H9 (cell line): ENCODE results near the gene MAP3K7. TPM values are rescaled to one million over a fixed set of nuclear protein-coding genes. Genes with fewer than 3 reads are reported as not detected.

ENCODE experiments used
- DNase-seq: peaks from one replicate; pipeline ENCODE4 v3.0.0-alpha.2; 2017
- H2AFZ ChIP-seq: one replicate; pipeline ENCODE4 v1.6.1; 2013; ENCODE audit warnings: mild to moderate bottlenecking, low read length, control low read depth, moderate library complexity
- H2AK5ac ChIP-seq: 2 replicates; pipeline ENCODE4 v1.6.1; 2013; ENCODE audit warnings: low read length, control low read depth, mixed read lengths; ENCODE audit not compliant: insufficient read length
- H2BK120ac ChIP-seq: one replicate; pipeline ENCODE4 v1.6.1; 2013; ENCODE audit warnings: low read depth, mild to moderate bottlenecking, low read length, control low read depth, inconsistent platforms; ENCODE audit not compliant: poor library complexity, severe bottlenecking
- H2BK12ac ChIP-seq: 2 replicates; pipeline ENCODE4 v1.6.1; 2013; ENCODE audit warnings: low read length, control low read depth, mixed read lengths, low read depth; ENCODE audit not compliant: insufficient read length
- H2BK15ac ChIP-seq: 2 replicates; pipeline ENCODE4 v1.6.1; 2013; ENCODE audit warnings: low read depth, low read length, control low read depth
- H2BK20ac ChIP-seq: one replicate; pipeline ENCODE4 v1.6.1; 2013; ENCODE audit warnings: low read depth, mild to moderate bottlenecking, low read length, control low read depth, inconsistent platforms; ENCODE audit not compliant: poor library complexity, severe bottlenecking
- H2BK5ac ChIP-seq: 2 replicates; pipeline ENCODE4 v1.6.1; 2013; ENCODE audit warnings: low read length, control low read depth, mixed read lengths; ENCODE audit not compliant: insufficient read length
- H3K14ac ChIP-seq: 2 replicates; pipeline ENCODE4 v1.6.1; 2013; ENCODE audit warnings: low read length, control low read depth; ENCODE audit not compliant: insufficient read depth
- H3K18ac ChIP-seq: 2 replicates; pipeline ENCODE4 v1.6.1; 2013; ENCODE audit warnings: low read depth, mild to moderate bottlenecking, mixed read lengths, low read length, control low read depth; ENCODE audit not compliant: insufficient read length
- H3K23ac ChIP-seq: 2 replicates; pipeline ENCODE4 v1.6.1; 2013; ENCODE audit warnings: low read length, control low read depth, mixed read lengths, low read depth; ENCODE audit not compliant: insufficient read length
- H3K23me2 ChIP-seq: 2 replicates; pipeline ENCODE4 v1.6.1; 2013; ENCODE audit warnings: low read depth, mild to moderate bottlenecking, mixed read lengths, low read length, control low read depth; ENCODE audit not compliant: insufficient read length, poor library complexity, severe bottlenecking
- H3K27ac ChIP-seq: 2 replicates; pipeline ENCODE4 v1.5.1; 2013; ENCODE audit warnings: low read length, control low read depth, mixed read lengths, low read depth; ENCODE audit not compliant: insufficient read length
- H3K27me3 ChIP-seq: 2 replicates; pipeline ENCODE4 v1.6.1; 2013; ENCODE audit warnings: low read length, control low read depth, inconsistent platforms; ENCODE audit not compliant: insufficient read depth
- H3K4ac ChIP-seq: 2 replicates; pipeline ENCODE4 v1.6.1; 2013; ENCODE audit warnings: low read depth, mild to moderate bottlenecking, control low read depth, inconsistent platforms, low read length, moderate library complexity
- H3K4me1 ChIP-seq: 2 replicates; pipeline ENCODE4 v1.6.1; 2013; ENCODE audit warnings: low read length, control low read depth, inconsistent platforms; ENCODE audit not compliant: insufficient read depth
- H3K4me2 ChIP-seq: 2 replicates; pipeline ENCODE4 v1.6.1; 2013; ENCODE audit warnings: low read length, control low read depth, mixed read lengths; ENCODE audit not compliant: insufficient read length, insufficient read depth
- H3K56ac ChIP-seq: 2 replicates; pipeline ENCODE4 v1.6.1; 2013; ENCODE audit warnings: low read depth, mild to moderate bottlenecking, mixed read lengths, low read length, control low read depth; ENCODE audit not compliant: insufficient read length
- H3K79me1 ChIP-seq: 2 replicates; pipeline ENCODE4 v1.6.1; 2013; ENCODE audit warnings: low read depth, mild to moderate bottlenecking, moderate library complexity, low read length, control low read depth, inconsistent platforms; ENCODE audit not compliant: insufficient read depth, poor library complexity, severe bottlenecking
- H3K79me2 ChIP-seq: 2 replicates; pipeline ENCODE4 v1.6.1; 2013; ENCODE audit warnings: low read length, control low read depth, inconsistent platforms; ENCODE audit not compliant: insufficient read depth
- H3K9ac ChIP-seq: 2 replicates; pipeline ENCODE4 v1.6.1; 2013; ENCODE audit warnings: low read length, control low read depth, mixed read lengths; ENCODE audit not compliant: insufficient read length; ENCODE audit errors: extremely low read depth
- H3K9me3 ChIP-seq: one replicate; pipeline ENCODE4 v1.6.1; 2013; ENCODE audit warnings: low read depth, low read length, inconsistent platforms; ENCODE audit not compliant: control insufficient read depth
- H3T11ph ChIP-seq: one replicate; pipeline ENCODE4 v1.6.1; 2013; ENCODE audit warnings: mild to moderate bottlenecking, low read length, control low read depth, inconsistent platforms
- H4K20me1 ChIP-seq: one replicate; pipeline ENCODE4 v1.6.1; 2013; ENCODE audit not compliant: control insufficient read depth, insufficient read length, insufficient read depth
- H4K5ac ChIP-seq: 2 replicates; pipeline ENCODE4 v1.6.1; 2013; ENCODE audit warnings: low read depth, mild to moderate bottlenecking, mixed read lengths, low read length, control low read depth; ENCODE audit not compliant: insufficient read length
- H4K8ac ChIP-seq: replicated peaks from 2 replicates; pipeline ENCODE4 v1.6.1; 2013; ENCODE audit warnings: low read length, control low read depth, mixed read lengths, low read depth; ENCODE audit not compliant: insufficient read length
- H4K91ac ChIP-seq: 2 replicates; pipeline ENCODE4 v1.6.1; 2013; ENCODE audit warnings: low read depth, mild to moderate bottlenecking, moderate library complexity, mixed read lengths, low read length, control low read depth; ENCODE audit not compliant: insufficient read length
- H3K27ac Mint-ChIP-seq, 3 experiments: 2 replicates in 2 of 3; 3 replicates in 1 of 3; pipeline ENCODE4 v1.8.0; 2020 to 2021; ENCODE audit warnings: mixed read lengths in 3 of 3, mild to moderate bottlenecking in 1 of 3, moderate library complexity in 1 of 3
- H3K27me3 Mint-ChIP-seq: 2 replicates; pipeline ENCODE4 v1.8.0; 2021; ENCODE audit warnings: low read depth, mild to moderate bottlenecking, moderate library complexity, mixed read lengths
- H3K36me3 Mint-ChIP-seq, 3 experiments: 2 replicates in 2 of 3; 3 replicates in 1 of 3; pipeline ENCODE4 v1.8.0; 2020 to 2021; ENCODE audit warnings: low read depth in 3 of 3, mixed read lengths in 3 of 3; ENCODE audit not compliant: insufficient read depth in 1 of 3
- H3K4me1 Mint-ChIP-seq, 2 experiments: 2 replicates each; pipeline ENCODE4 v1.8.0; 2020; ENCODE audit warnings: mixed read lengths in 2 of 2
- H3K4me3 Mint-ChIP-seq, 2 experiments: 2 replicates in 1 of 2; 3 replicates in 1 of 2; pipeline ENCODE4 v1.8.0; 2020 to 2021; ENCODE audit warnings: mild to moderate bottlenecking in 2 of 2, mixed read lengths in 2 of 2, moderate library complexity in 1 of 2
- H3K9me3 Mint-ChIP-seq, 2 experiments: 2 replicates in 1 of 2; 3 replicates in 1 of 2; pipeline ENCODE4 v1.8.0; 2020; ENCODE audit warnings: mild to moderate bottlenecking in 2 of 2, mixed read lengths in 2 of 2, moderate library complexity in 1 of 2
- WGBS: extraction: QIAGEN DNeasy Blood & Tissue Kit; methylation state at CpG from one replicate; pipeline ENCODE4 v1.1.7; 2013; ENCODE audit warnings: missing lambda C conversion rate, low lambda C conversion rate, mixed read lengths; ENCODE audit not compliant: insufficient read length; ENCODE audit errors: extremely low coverage; 5-methylcytosine and 5-hydroxymethylcytosine counted together
- total RNA-seq: library from RNA; stranded (reverse); gene quantifications from 2 replicates; pipeline ENCODE4 v1.2.1, GENCODE V29; 2021
- TF ChIP-seq, protein P1 (sequence below): fragments of 200-600 bp; sonication (generic); conservative IDR thresholded peaks from 3 replicates; pipeline ENCODE4 v1.8.0; 2021; ENCODE audit warnings: antibody characterized with exemption, mild to moderate bottlenecking

Gene MAP3K7
- total RNA-seq, 1 experiment from 2014 or later = 31.3 TPM

- no peaks in the 10 kb centered on the region for H3K27me3 Mint-ChIP-seq
- Histone ChIP-seq H3K4me2 (no peak overlapping the region), H2AFZ (no peak overlapping the region), H3K79me1 (no peaks in the 10 kb centered on the region), H2BK15ac (no peak overlapping the region), H3K4ac (no peak overlapping the region), H4K20me1 (no peaks in the 10 kb centered on the region), H2BK120ac (no peak overlapping the region), H3K56ac (no peak overlapping the region), H3T11ph (no peak overlapping the region), H3K9me3 (no peaks in the 10 kb centered on the region), H3K4me1 (no peaks in the 10 kb centered on the region), H4K5ac (no peak overlapping the region), H3K18ac (no peak overlapping the region), H3K9ac (no peak overlapping the region), H2AK5ac (no peak overlapping the region), H3K27me3 (no peaks in the 10 kb centered on the region), H3K23me2 (no peaks in the 10 kb centered on the region), H4K8ac (no peak overlapping the region), H2BK5ac (no peak overlapping the region), H3K79me2 (no peaks in the 10 kb centered on the region), H2BK20ac (no peak overlapping the region), H4K91ac (no peak overlapping the region), H3K23ac (no peak overlapping the region), H3K14ac (no peak overlapping the region), H3K27ac (no peak overlapping the region), H2BK12ac (no peak overlapping the region)
- H3K4me3 Mint-ChIP-seq = no peak overlapping the region
- no peaks in the 10 kb centered on the region for H3K9me3 Mint-ChIP-seq
- TF ChIP-seq, protein P1, sequence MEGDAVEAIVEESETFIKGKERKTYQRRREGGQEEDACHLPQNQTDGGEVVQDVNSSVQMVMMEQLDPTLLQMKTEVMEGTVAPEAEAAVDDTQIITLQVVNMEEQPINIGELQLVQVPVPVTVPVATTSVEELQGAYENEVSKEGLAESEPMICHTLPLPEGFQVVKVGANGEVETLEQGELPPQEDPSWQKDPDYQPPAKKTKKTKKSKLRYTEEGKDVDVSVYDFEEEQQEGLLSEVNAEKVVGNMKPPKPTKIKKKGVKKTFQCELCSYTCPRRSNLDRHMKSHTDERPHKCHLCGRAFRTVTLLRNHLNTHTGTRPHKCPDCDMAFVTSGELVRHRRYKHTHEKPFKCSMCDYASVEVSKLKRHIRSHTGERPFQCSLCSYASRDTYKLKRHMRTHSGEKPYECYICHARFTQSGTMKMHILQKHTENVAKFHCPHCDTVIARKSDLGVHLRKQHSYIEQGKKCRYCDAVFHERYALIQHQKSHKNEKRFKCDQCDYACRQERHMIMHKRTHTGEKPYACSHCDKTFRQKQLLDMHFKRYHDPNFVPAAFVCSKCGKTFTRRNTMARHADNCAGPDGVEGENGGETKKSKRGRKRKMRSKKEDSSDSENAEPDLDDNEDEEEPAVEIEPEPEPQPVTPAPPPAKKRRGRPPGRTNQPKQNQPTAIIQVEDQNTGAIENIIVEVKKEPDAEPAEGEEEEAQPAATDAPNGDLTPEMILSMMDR = no peak
- no peaks in the 10 kb centered on the region for H3K4me1 Mint-ChIP-seq
- WGBS = no CpG with 5 or more reads among the region's 6 CpGs
- peaks cover 1 to 29% (median 27%) of the 10 kb centered on the region in 3 experiments; a peak in 5 of 7 replicates for H3K36me3 Mint-ChIP-seq
- DNase-seq = no peak
- H3K27ac Mint-ChIP-seq = no peak overlapping the region; a peak in 1 of 7 replicates
These were observed 70.7 kb downstream of the MAP3K7 start for GRCh38 chr6:90516074-90516660.
